ENCODE data around the gene PLEKHG3.

DNA sequence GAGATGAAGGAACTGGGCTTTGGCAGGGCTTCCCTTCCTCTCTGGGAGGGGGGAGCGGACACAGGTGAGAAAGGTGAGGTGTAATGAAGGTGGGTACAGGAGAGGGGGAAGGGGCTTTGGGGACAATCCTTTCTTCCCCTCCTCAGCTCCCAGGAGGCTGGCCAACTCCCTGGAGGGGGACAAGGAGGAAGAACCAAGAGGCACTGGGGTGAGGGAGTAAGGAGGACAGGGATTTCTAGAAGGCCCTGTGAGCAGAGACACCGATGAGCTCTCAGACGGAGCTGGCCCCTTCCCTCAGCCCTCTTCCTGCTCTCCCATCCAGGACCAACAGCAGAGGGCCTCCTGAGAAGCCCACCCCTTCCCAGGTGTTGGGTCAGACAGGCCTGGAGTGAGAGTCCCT, 53.4 kb downstream of the PLEKHG3 start:
- TF ChIP-seq, protein P1, sequence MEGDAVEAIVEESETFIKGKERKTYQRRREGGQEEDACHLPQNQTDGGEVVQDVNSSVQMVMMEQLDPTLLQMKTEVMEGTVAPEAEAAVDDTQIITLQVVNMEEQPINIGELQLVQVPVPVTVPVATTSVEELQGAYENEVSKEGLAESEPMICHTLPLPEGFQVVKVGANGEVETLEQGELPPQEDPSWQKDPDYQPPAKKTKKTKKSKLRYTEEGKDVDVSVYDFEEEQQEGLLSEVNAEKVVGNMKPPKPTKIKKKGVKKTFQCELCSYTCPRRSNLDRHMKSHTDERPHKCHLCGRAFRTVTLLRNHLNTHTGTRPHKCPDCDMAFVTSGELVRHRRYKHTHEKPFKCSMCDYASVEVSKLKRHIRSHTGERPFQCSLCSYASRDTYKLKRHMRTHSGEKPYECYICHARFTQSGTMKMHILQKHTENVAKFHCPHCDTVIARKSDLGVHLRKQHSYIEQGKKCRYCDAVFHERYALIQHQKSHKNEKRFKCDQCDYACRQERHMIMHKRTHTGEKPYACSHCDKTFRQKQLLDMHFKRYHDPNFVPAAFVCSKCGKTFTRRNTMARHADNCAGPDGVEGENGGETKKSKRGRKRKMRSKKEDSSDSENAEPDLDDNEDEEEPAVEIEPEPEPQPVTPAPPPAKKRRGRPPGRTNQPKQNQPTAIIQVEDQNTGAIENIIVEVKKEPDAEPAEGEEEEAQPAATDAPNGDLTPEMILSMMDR (conservative IDR thresholded peaks at IDR 0.05; ENCODE audit: low read depth in 2 of 2), result no peak
- no peak for TF ChIP-seq POLR2AphosphoS5 (IDR thresholded peaks at IDR 0.05; ENCODE audit: low read depth)
